Vagina (tissue), 2 donors: Measurements from ENCODE around the gene ACIN1. TPM values are rescaled to one million over a fixed set of nuclear protein-coding genes. Genes with fewer than 3 reads are reported as not detected.

Experiments used
- DNase-seq, 2 donors: peaks; one replicate each; pipeline ENCODE4 v3.0.0-alpha.2; 2017; ENCODE audit errors: extremely low spot score in 2 of 2
- H3K27ac ChIP-seq: fragments of 200-600 bp; sonication (generic); one replicate; pipeline ENCODE4 v1.5.1; 2019
- H3K27me3 ChIP-seq: fragments of 200-600 bp; sonication (generic); one replicate; pipeline ENCODE4 v1.5.1; 2019
- H3K36me3 ChIP-seq, 2 donors: fragments of 200-600 bp; sonication (generic); one replicate each; pipeline ENCODE4 v1.5.1; 2017 to 2019
- H3K4me1 ChIP-seq: fragments of 200-600 bp; sonication (generic); one replicate; pipeline ENCODE4 v1.5.1; 2019
- H3K4me3 ChIP-seq, 2 donors: fragments of 200-600 bp; sonication (generic); 1 replicate in 1 of 2; 2 replicates in 1 of 2; pipeline ENCODE4 v1.5.1; 2016 to 2019
- H3K9me3 ChIP-seq: fragments of 200-600 bp; sonication (generic); one replicate; pipeline ENCODE4 v1.5.1; 2019
- CTCF ChIP-seq, 3 experiments: fragments of 450-650 bp in 2 of 3; fragments of 200-600 bp in 1 of 3; sonication (generic) in 1 of 3; IDR thresholded peaks; one replicate each; pipeline ENCODE4 v1.5.1; 2017 to 2019; ENCODE audit warnings: antibody characterized with exemption in 3 of 3, mild to moderate bottlenecking in 2 of 3, moderate library complexity in 2 of 3
- POLR2A ChIP-seq, 2 donors: fragments of 450-650 bp; IDR thresholded peaks; one replicate each; pipeline ENCODE4 v1.6.1; 2017; ENCODE audit warnings: antibody characterized with exemption in 2 of 2, mild to moderate bottlenecking in 2 of 2, moderate library complexity in 2 of 2
- POLR2AphosphoS5 ChIP-seq, 2 donors: sonication (generic); formaldehyde crosslinking; IDR thresholded peaks; one replicate each; pipeline ENCODE4 v1.9.0; 2017; ENCODE audit warnings: antibody characterized with exemption in 2 of 2, mild to moderate bottlenecking in 2 of 2, low read depth in 1 of 2; ENCODE audit not compliant: insufficient read depth in 1 of 2
- intact Hi-C: fragments of 100-400 bp; cut with DNase I; formaldehyde crosslinking; loops from one replicate; pipeline ENCODE4 v1.15.1; 2023
- total RNA-seq: library from RNA; depleted of rRNA; stranded (reverse); fragments of >200 nt; gene quantifications from one replicate; pipeline ENCODE4 v1.2.3, GENCODE V29; 2016

Gene ACIN1
- total RNA-seq, 1 donor from 2014 or later, result 121 TPM

- DNase-seq, result no peak
- peaks cover 12% of the 10 kb centered on the region for H3K4me1 ChIP-seq
- peaks cover 0 to 23% of the 10 kb centered on the region in 2 donors for H3K36me3 ChIP-seq
- TF ChIP-seq POLR2A (IDR thresholded peaks at IDR 0.05) (no peak), CTCF (IDR thresholded peaks at IDR 0.05) (no peak), POLR2AphosphoS5 (IDR thresholded peaks at IDR 0.05; ENCODE audit: insufficient read depth in 1 of 2, low read depth in 1 of 2) (no peak)
- no peaks in the 10 kb centered on the region for H3K9me3 ChIP-seq
- no peak overlapping the region for H3K27ac ChIP-seq
- intact Hi-C loops, result no loop called here
- H3K27me3 ChIP-seq, result no peaks in the 10 kb centered on the region
- no peak overlapping the region for H3K4me3 ChIP-seq
Observed at GRCh38 chr14:23127861-23128260, 32.9 kb upstream of the ACIN1 start.

GRCh38 chr14:23126548-23127278, 31.8 kb upstream of the ACIN1 start:
- no peak overlapping the region for H3K27ac ChIP-seq
- no peaks in the 10 kb centered on the region for H3K9me3 ChIP-seq
- intact Hi-C loops, result no loop called here
- no peak overlapping the region for H3K4me3 ChIP-seq
- H3K4me1 ChIP-seq, result peaks cover 15% of the 10 kb centered on the region
- H3K36me3 ChIP-seq, result peaks cover 0 to 23% of the 10 kb centered on the region in 2 donors
- TF ChIP-seq CTCF (IDR thresholded peaks at IDR 0.05), result no peak
- no peak for TF ChIP-seq POLR2A (IDR thresholded peaks at IDR 0.05)
- no peak for TF ChIP-seq POLR2AphosphoS5 (IDR thresholded peaks at IDR 0.05; ENCODE audit: insufficient read depth in 1 of 2, low read depth in 1 of 2)
- no peaks in the 10 kb centered on the region for H3K27me3 ChIP-seq
- DNase-seq, result no peak

GRCh38 chr14:23125933-23126524, 31.1 kb upstream of the ACIN1 start:
- H3K36me3 ChIP-seq, result peaks cover 0 to 23% of the 10 kb centered on the region in 2 donors
- peaks cover 21% of the 10 kb centered on the region for H3K4me1 ChIP-seq
- no peak overlapping the region for H3K27ac ChIP-seq
- intact Hi-C loops, result loop anchor here (2.0 kb wide), 1 partner anchor 53 kb away; no protein-coding TSS in a partner anchor
- no peaks in the 10 kb centered on the region for H3K27me3 ChIP-seq
- no peak overlapping the region for H3K4me3 ChIP-seq
- TF ChIP-seq POLR2AphosphoS5 (IDR thresholded peaks at IDR 0.05; ENCODE audit: insufficient read depth in 1 of 2, low read depth in 1 of 2) (no peak), CTCF (IDR thresholded peaks at IDR 0.05) (no peak), POLR2A (IDR thresholded peaks at IDR 0.05) (no peak)
- no peaks in the 10 kb centered on the region for H3K9me3 ChIP-seq
- DNase-seq, result no peak

- intact Hi-C loops, result loop anchor here (2.0 kb wide), 1 partner anchor 54 kb away; no protein-coding TSS in a partner anchor
- no peak overlapping the region for H3K4me3 ChIP-seq
- H3K9me3 ChIP-seq, result no peaks in the 10 kb centered on the region
- DNase-seq, result no peak
- H3K4me1 ChIP-seq, result peaks cover 23% of the 10 kb centered on the region
- H3K27me3 ChIP-seq, result no peaks in the 10 kb centered on the region
- H3K27ac ChIP-seq, result no peak overlapping the region
- TF ChIP-seq CTCF (IDR thresholded peaks at IDR 0.05) (no peak), POLR2AphosphoS5 (IDR thresholded peaks at IDR 0.05; ENCODE audit: insufficient read depth in 1 of 2, low read depth in 1 of 2) (no peak), POLR2A (IDR thresholded peaks at IDR 0.05) (no peak)
- peaks cover 0 to 23% of the 10 kb centered on the region in 2 donors for H3K36me3 ChIP-seq
Observed at GRCh38 chr14:23125011-23125410, 30.1 kb upstream of the ACIN1 start.
